H1 (cell line): ENCODE data around the gene SLIT3. TPM values are rescaled to one million over a fixed set of nuclear protein-coding genes. Genes with fewer than 3 reads are reported as not detected.

Experiments
- CTCF ChIA-PET: fragments of 300-600 bp; sonication (Branson Sonifier 250); formaldehyde crosslinking; loops from one replicate; lab custom pipeline; 2021; ENCODE audit not compliant: partially characterized antibody; lab: Charles Lee
- POLR2A ChIA-PET: fragments of 300-600 bp; sonication (Branson Sonifier 250); formaldehyde crosslinking; loops from one replicate; lab custom pipeline; 2021; ENCODE audit warnings: inconsistent platforms; ENCODE audit not compliant: partially characterized antibody; lab: Charles Lee
- DNase-seq, 2 experiments: peaks; one replicate each; pipeline versions ENCODE4 v3.0.0 to v3.0.0-alpha.2; 2010 to 2022; ENCODE audit warnings: low spot score in 2 of 2, low read depth in 1 of 2, mixed read lengths in 1 of 2
- FAIRE-seq: peaks from 2 replicates; lab custom pipeline; 2011; peaks lifted over from hg19 to GRCh38; lab: Jason Lieb, UNC
- H2AFZ ChIP-seq: 2 replicates; pipeline ENCODE4 v1.8.1; 2012; ENCODE audit warnings: low read length, inconsistent platforms
- H2AK5ac ChIP-seq: 2 replicates; pipeline ENCODE4 v1.6.1; 2013; ENCODE audit warnings: low read depth, low read length
- H2BK120ac ChIP-seq: replicated peaks from 2 replicates; pipeline ENCODE3; 2013; ENCODE audit warnings: low read depth, low read length, inconsistent platforms
- H2BK12ac ChIP-seq: 2 replicates; pipeline ENCODE4 v1.6.1; 2013; ENCODE audit warnings: low read depth, low read length
- H2BK15ac ChIP-seq: 2 replicates; pipeline ENCODE4 v1.6.1; 2013; ENCODE audit warnings: low read length
- H2BK20ac ChIP-seq: 2 replicates; pipeline ENCODE4 v1.6.1; 2013; ENCODE audit warnings: low read length
- H2BK5ac ChIP-seq: 2 replicates; pipeline ENCODE4 v1.6.1; 2013; ENCODE audit warnings: low read depth, low read length
- H3K14ac ChIP-seq: 2 replicates; pipeline ENCODE4 v1.6.1; 2013; ENCODE audit warnings: inconsistent platforms; ENCODE audit not compliant: insufficient read length
- H3K18ac ChIP-seq: 2 replicates; pipeline ENCODE4 v1.6.1; 2013; ENCODE audit warnings: low read length; ENCODE audit errors: extremely low read depth
- H3K23ac ChIP-seq: 2 replicates; pipeline ENCODE4 v1.6.1; 2013; ENCODE audit warnings: inconsistent platforms; ENCODE audit not compliant: insufficient read length
- H3K23me2 ChIP-seq: 2 replicates; pipeline ENCODE4 v1.6.1; 2013; ENCODE audit warnings: low read depth, low read length
- H3K27ac ChIP-seq: 2 replicates; pipeline ENCODE4 v1.6.1; 2011; ENCODE audit warnings: low read depth, low read length, inconsistent platforms
- H3K27me3 ChIP-seq, 4 experiments: replicated peaks in 1 of 4; 1 replicate in 1 of 4; 2 replicates in 3 of 4; pipeline versions ENCODE4 v1.6.1 to v1.8.1; 2011 to 2013; ENCODE audit warnings: low read length in 3 of 4, mild to moderate bottlenecking in 3 of 4, inconsistent platforms in 2 of 4, mixed read lengths in 2 of 4, moderate library complexity in 1 of 4; ENCODE audit not compliant: control insufficient read depth in 3 of 4, insufficient read depth in 3 of 4; ENCODE audit errors: extremely low read depth in 1 of 4
- H3K36me3 ChIP-seq, 4 experiments: 2 replicates each; pipeline versions ENCODE4 v1.6.1 to v1.8.1; 2011 to 2013; ENCODE audit warnings: mild to moderate bottlenecking in 4 of 4, low read length in 3 of 4, moderate library complexity in 2 of 4, control low read depth in 1 of 4, inconsistent platforms in 1 of 4; ENCODE audit not compliant: insufficient read depth in 4 of 4, control insufficient read depth in 2 of 4
- H3K4ac ChIP-seq: replicated peaks from 2 replicates; pipeline ENCODE3; 2013; ENCODE audit warnings: low read length, low read depth, mixed read lengths, inconsistent platforms; ENCODE audit not compliant: insufficient read length
- H3K4me1 ChIP-seq, 4 experiments: replicated peaks in 1 of 4; 1 replicate in 1 of 4; 2 replicates in 3 of 4; pipeline versions ENCODE4 v1.6.1 to v1.8.1; 2011 to 2013; ENCODE audit warnings: low read length in 3 of 4, inconsistent platforms in 2 of 4, mixed read lengths in 1 of 4; ENCODE audit not compliant: insufficient read depth in 4 of 4, control insufficient read depth in 3 of 4
- H3K4me2 ChIP-seq, 2 experiments: 2 replicates each; pipeline versions ENCODE4 v1.6.1 to v1.8.1; 2011 to 2013; ENCODE audit warnings: low read depth in 2 of 2, low read length in 2 of 2, control low read depth in 1 of 2, inconsistent platforms in 1 of 2, mild to moderate bottlenecking in 1 of 2; ENCODE audit not compliant: insufficient read depth in 1 of 2
- H3K4me3 ChIP-seq, 4 experiments: fragments of 200-600, 300-600 bp in 1 of 4; sonication (generic), shearing (Covaris generic), sonication (Bioruptor Twin) in 1 of 4; 2 replicates each; pipeline versions ENCODE4 v1.5.1 to v1.8.1; 2011 to 2016; ENCODE audit warnings: low read length in 4 of 4, low read depth in 3 of 4, control low read depth in 2 of 4, inconsistent platforms in 2 of 4, mild to moderate bottlenecking in 2 of 4, mixed read lengths in 1 of 4, moderate library complexity in 1 of 4; ENCODE audit not compliant: insufficient read depth in 2 of 4; ENCODE audit errors: extremely low read depth in 1 of 4
- H3K56ac ChIP-seq: replicated peaks from 2 replicates; pipeline ENCODE3; 2013; ENCODE audit warnings: low read depth, mild to moderate bottlenecking, mixed read lengths, low read length, inconsistent platforms; ENCODE audit not compliant: insufficient read length
- H3K79me1 ChIP-seq: 2 replicates; pipeline ENCODE4 v1.6.1; 2013; ENCODE audit warnings: low read depth, low read length, control low read depth
- H3K79me2 ChIP-seq, 2 experiments: 2 replicates each; pipeline versions ENCODE4 v1.6.1 to v1.8.1; 2012 to 2013; ENCODE audit warnings: low read length in 2 of 2, mild to moderate bottlenecking in 2 of 2, inconsistent platforms in 1 of 2; ENCODE audit not compliant: insufficient read depth in 2 of 2, control insufficient read depth in 1 of 2
- H3K9ac ChIP-seq, 4 experiments: replicated peaks in 1 of 4; 1 replicate in 1 of 4; 2 replicates in 3 of 4; pipeline versions ENCODE4 v1.6.1 to v1.8.1; 2011 to 2013; ENCODE audit warnings: low read depth in 3 of 4, low read length in 3 of 4, control low read depth in 2 of 4, mild to moderate bottlenecking in 2 of 4, moderate library complexity in 2 of 4, inconsistent platforms in 1 of 4; ENCODE audit errors: extremely low read depth in 1 of 4
- H3K9me3 ChIP-seq, 2 experiments: 2 replicates each; pipeline versions ENCODE4 v1.6.1 to v1.8.1; 2012 to 2013; ENCODE audit warnings: mild to moderate bottlenecking in 2 of 2, moderate library complexity in 2 of 2, control low read depth in 1 of 2, inconsistent platforms in 1 of 2, low read depth in 1 of 2, low read length in 1 of 2, mixed read lengths in 1 of 2; ENCODE audit not compliant: insufficient read depth in 2 of 2
- H4K20me1 ChIP-seq, 2 experiments: replicated peaks in 1 of 2; 2 replicates each; pipeline versions ENCODE3 to v1.8.1; 2011 to 2013; ENCODE audit warnings: inconsistent platforms in 2 of 2, low read length in 2 of 2, mild to moderate bottlenecking in 1 of 2; ENCODE audit not compliant: insufficient read depth in 2 of 2, control insufficient read depth in 1 of 2
- H4K5ac ChIP-seq: 2 replicates; pipeline ENCODE4 v1.6.1; 2013; ENCODE audit warnings: low read length, low read depth, mixed read lengths, inconsistent platforms; ENCODE audit not compliant: insufficient read length
- H4K8ac ChIP-seq: 2 replicates; pipeline ENCODE4 v1.8.0; 2013; ENCODE audit warnings: mild to moderate bottlenecking, moderate library complexity, low read length, inconsistent platforms; ENCODE audit not compliant: insufficient read depth; ENCODE audit errors: extremely low read depth
- H4K91ac ChIP-seq: replicated peaks from 2 replicates; pipeline ENCODE3; 2013; ENCODE audit warnings: low read length, mixed read lengths, inconsistent platforms; ENCODE audit not compliant: insufficient read length
- ASH2L ChIP-seq: fragments of 200-600, 300-600 bp; sonication (generic); IDR thresholded peaks from one replicate; pipeline ENCODE4 v1.7.1; 2017; ENCODE audit warnings: low read length
- BACH1 ChIP-seq: IDR thresholded peaks from 2 replicates; pipeline ENCODE4 v1.6.1; 2012; ENCODE audit warnings: low read length, improper control_type of control experiment
- CEBPB ChIP-seq: IDR thresholded peaks from 2 replicates; pipeline ENCODE4 v1.6.1; 2012; ENCODE audit warnings: low read depth, low read length
- CHD1 ChIP-seq: IDR thresholded peaks from 2 replicates; pipeline ENCODE4 v1.6.1; 2012; ENCODE audit warnings: low read depth, low read length, improper control_type of control experiment
- E2F6 ChIP-seq: IDR thresholded peaks from 2 replicates; pipeline ENCODE4 v1.6.1; 2012; ENCODE audit warnings: inconsistent platforms
- FOSL1 ChIP-seq: IDR thresholded peaks from 2 replicates; pipeline ENCODE4 v1.6.1; 2011; ENCODE audit warnings: mild to moderate bottlenecking, low read depth, low read length, moderate library complexity; ENCODE audit not compliant: insufficient read depth
- JUN ChIP-seq: IDR thresholded peaks from 2 replicates; pipeline ENCODE4 v1.6.1; 2011; ENCODE audit warnings: low read depth, mild to moderate bottlenecking, improper control_type of control experiment, low read length
- KDM1A ChIP-seq: fragments of 200-600, 300-600 bp; sonication (generic); IDR thresholded peaks from 2 replicates; pipeline ENCODE4 v1.7.1; 2016; ENCODE audit warnings: mild to moderate bottlenecking, low read length, borderline replicate concordance
- KDM4A ChIP-seq: IDR thresholded peaks from one replicate; pipeline ENCODE4 v1.7.1; 2012; ENCODE audit warnings: low read depth, mild to moderate bottlenecking, moderate library complexity, low read length, inconsistent platforms; ENCODE audit not compliant: severe bottlenecking
- POU5F1 ChIP-seq: IDR thresholded peaks from 2 replicates; pipeline ENCODE4 v1.6.1; 2011; ENCODE audit warnings: low read depth, mild to moderate bottlenecking, low read length, moderate library complexity
- SIRT6 ChIP-seq: IDR thresholded peaks from one replicate; pipeline ENCODE4 v1.7.1; 2012; ENCODE audit warnings: low read length, inconsistent platforms
- SP1 ChIP-seq: IDR thresholded peaks from 2 replicates; pipeline ENCODE4 v1.6.1; 2011; ENCODE audit warnings: low read depth, low read length
- TAF1 ChIP-seq: IDR thresholded peaks from 2 replicates; pipeline ENCODE4 v1.6.1; 2011; ENCODE audit warnings: mild to moderate bottlenecking, low read depth, low read length
- TBP ChIP-seq: IDR thresholded peaks from 2 replicates; pipeline ENCODE4 v1.6.1; 2011; ENCODE audit warnings: low read depth, low read length, improper control_type of control experiment
- WGBS, 2 experiments: shearing (Covaris generic) in 1 of 2; methylation state at CpG; one replicate each; pipeline versions ENCODE4 v1.1.6 to v1.1.7; 2013 to 2015; ENCODE audit warnings: low lambda C conversion rate in 2 of 2, mixed read lengths in 2 of 2, inconsistent platforms in 1 of 2, low coverage in 1 of 2, missing lambda C conversion rate in 1 of 2; ENCODE audit not compliant: insufficient replicate concordance in 2 of 2, insufficient coverage in 1 of 2, insufficient read length in 1 of 2; ENCODE audit errors: extremely low coverage in 1 of 2, missing lambda C conversion rate in 1 of 2; 5-methylcytosine and 5-hydroxymethylcytosine counted together
- polyA plus RNA-seq, 7 experiments: library from polyadenylated mRNA; depleted of rRNA in 3 of 7; stranded (reverse) in 5 of 7; unstranded in 2 of 7; fragments of >200 nt in 5 of 7; fragments of 200-250 nt in 2 of 7; gene quantifications; 1 replicate in 5 of 7; 2 replicates in 1 of 7; 4 replicates in 1 of 7; pipeline versions ENCODE4 v1.2.1 to v1.2.3, GENCODE V29; 2011 to 2013; ENCODE audit warnings: missing spikeins in 2 of 7, mixed read lengths in 2 of 7
- total RNA-seq: library from RNA; stranded (reverse); fragmentation: NEBNext Ultra II Directional; extraction: Animal tissue kit (Norgen Biotek cat#: 25700); gene quantifications from 2 replicates; pipeline ENCODE4 v1.2.1, GENCODE V29; 2021

The SLIT3 gene
- total and polyA plus RNA-seq, 2 of the 8 experiments (the other 6 are each of a cell fraction or from before 2014, with no cell fraction given): 1.1 to 1.2 TPM

GRCh38 chr5:168921147-168921866 is 379.6 kb downstream of the SLIT3 start:
- Histone ChIP-seq H3K27me3 (0 out of 7 replicates have a peak, but pooled peaks cover 0 to 2% (median 0%) of the 10 kb centered on the region in 4 experiments), H3K18ac (no peak overlapping the region), H3K9ac (no peak overlapping the region), H3K23ac (no peak overlapping the region), H3K79me2 (no peaks in the 10 kb centered on the region), H3K56ac (no peak overlapping the region), H3K36me3 (no peaks in the 10 kb centered on the region), H2BK5ac (no peak overlapping the region), H2AFZ (no peak overlapping the region), H3K79me1 (no peaks in the 10 kb centered on the region), H3K4me1 (peaks cover 0 to 4% (median 0%) of the 10 kb centered on the region in 4 experiments; a peak in 1 of 7 replicates), H3K4me3 (no peak overlapping the region), H2BK20ac (no peak overlapping the region), H3K27ac (no peak overlapping the region), H4K8ac (no peak overlapping the region), H3K4me2 (no peak overlapping the region), H4K5ac (no peak overlapping the region), H3K4ac (no peak overlapping the region), H2AK5ac (no peak overlapping the region), H3K23me2 (no peaks in the 10 kb centered on the region), H2BK12ac (no peak overlapping the region), H4K20me1 (no peaks in the 10 kb centered on the region), H3K14ac (no peak overlapping the region), H3K9me3 (no peaks in the 10 kb centered on the region), H2BK15ac (no peak overlapping the region), H2BK120ac (no peak overlapping the region), H4K91ac (no peak overlapping the region)
- ChIA-PET POLR2A (no interaction called here), CTCF (interaction anchor here (0.8 to 2.4 kb wide), 7 partner anchors 8 to 215 kb away, joined by 3 to 11 read pairs (median 3); no protein-coding TSS in a partner anchor)
- WGBS, 2 experiments: 95% methylated on average over 7 of the region's 7 CpGs; no CpG with 5 or more reads in 1 of the 2 experiments
- DNase-seq (no peak), FAIRE-seq (no peak)
- TF ChIP-seq TBP (no peak), E2F6 (no peak), POU5F1 (no peak), TAF1 (no peak), JUN (no peak), BACH1 (no peak), ASH2L (no peak), KDM4A (no peak), FOSL1 (no peak), CEBPB (no peak), KDM1A (no peak), CHD1 (no peak), SIRT6 (no peak), SP1 (no peak)
